ENCODE data around the gene SPHKAP. TPM values are rescaled to one million over a fixed set of nuclear protein-coding genes. Genes with fewer than 3 reads are reported as not detected.

SPHKAP gene
- total RNA-seq, 1 donor from 2014 or later: not detected

GRCh38 chr2:227932403-227932802, 249.1 kb downstream of the SPHKAP start:
- peaks cover 7% of the 10 kb centered on the region for H3K9me3 Mint-ChIP-seq
- H3K4me1 Mint-ChIP-seq: no peaks in the 10 kb centered on the region
- H3K4me3 Mint-ChIP-seq: no peak overlapping the region
- peaks cover 9% of the 10 kb centered on the region for H3K27me3 Mint-ChIP-seq (ENCODE audit: low read depth)
- no peak overlapping the region for H3K27ac Mint-ChIP-seq (ENCODE audit: unreplicated experiment)
- H3K36me3 Mint-ChIP-seq (ENCODE audit: low read depth): no peaks in the 10 kb centered on the region
- no peak for DNase-seq (ENCODE audit: low read depth, low spot score)
- no peak for TF ChIP-seq CTCF (conservative IDR thresholded peaks at IDR 0.05)

GRCh38 chr2:227932001-227932400, 249.5 kb downstream of the SPHKAP start:
- Mint-ChIP-seq H3K4me3 (no peak overlapping the region), H3K27ac (ENCODE audit: unreplicated experiment) (no peak overlapping the region), H3K9me3 (peaks cover 11% of the 10 kb centered on the region), H3K36me3 (ENCODE audit: low read depth) (peaks cover 2% of the 10 kb centered on the region), H3K27me3 (ENCODE audit: low read depth) (peaks cover 9% of the 10 kb centered on the region), H3K4me1 (no peaks in the 10 kb centered on the region)
- DNase-seq (ENCODE audit: low read depth, low spot score): no peak
- no peak for TF ChIP-seq CTCF (conservative IDR thresholded peaks at IDR 0.05)

All from neural crest cell (in vitro differentiated cells).